ENCODE measurements around the gene PI4K2A. TPM values are rescaled to one million over a fixed set of nuclear protein-coding genes. Genes with fewer than 3 reads are reported as not detected.

Gene PI4K2A
- total and polyA plus RNA-seq, 2 of the 13 experiments (the other 11 are each of a cell fraction or from before 2014, with no cell fraction given) = 10.9 to 14.3 TPM

GRCh38 chr10:97596101-97597082 lies 44.1 kb upstream of the PI4K2A start (continued):
- TF ChIP-seq PCBP2 (optimal IDR thresholded peaks at IDR 0.05; ENCODE audit: low read depth, low read length, poor library complexity, severe bottlenecking) (no peak), DDIT3 (CRISPR knock-in tag; IDR thresholded peaks at IDR 0.05) (no peak), ZNF569 (CRISPR knock-in tag; IDR thresholded peaks at IDR 0.05; ENCODE audit: borderline replicate concordance) (no peak), ATF2 (CRISPR knock-in tag; IDR thresholded peaks at IDR 0.05) (no peak), ZNF691 (CRISPR knock-in tag; IDR thresholded peaks at IDR 0.05; ENCODE audit: borderline replicate concordance, low read depth) (0 out of 2 replicates have a peak, but pooled peaks have one; percentile 31), ZSCAN12 (CRISPR knock-in tag; IDR thresholded peaks at IDR 0.05) (no peak), ZNF264 (CRISPR knock-in tag; IDR thresholded peaks at IDR 0.05) (no peak), ELF3 (CRISPR knock-in tag; IDR thresholded peaks at IDR 0.05) (0 out of 2 replicates have a peak, but pooled peaks have one; percentile 15), KMT2B (CRISPR knock-in tag; IDR thresholded peaks at IDR 0.05) (no peak), ZNF687 (CRISPR knock-in tag; IDR thresholded peaks at IDR 0.05) (peak; percentile 30), GPBP1L1 (CRISPR knock-in tag; IDR thresholded peaks at IDR 0.05) (no peak), PHF8 (CRISPR knock-in tag; IDR thresholded peaks at IDR 0.05) (no peak), MEIS1 (CRISPR knock-in tag; IDR thresholded peaks at IDR 0.05; ENCODE audit: borderline replicate concordance) (no peak), SNAPC5 (CRISPR knock-in tag; IDR thresholded peaks at IDR 0.05; ENCODE audit: borderline replicate concordance) (no peak), ZNF180 (CRISPR knock-in tag; IDR thresholded peaks at IDR 0.05; ENCODE audit: borderline replicate concordance, low read depth) (no peak), ZNF768 (CRISPR knock-in tag; IDR thresholded peaks at IDR 0.05) (peak; percentile 63), MIER3 (CRISPR knock-in tag; IDR thresholded peaks at IDR 0.05; ENCODE audit: borderline replicate concordance) (no peak), CBX2 (IDR thresholded peaks at IDR 0.05; ENCODE audit: low read depth, low read length) (no peak), CBX2 (CRISPR knock-in tag; IDR thresholded peaks at IDR 0.05; ENCODE audit: low read depth) (no peak), ATF3 (CRISPR knock-in tag; IDR thresholded peaks at IDR 0.05) (no peak)
